HepG2 (cell line): ENCODE results near the gene CSDE1. TPM values are rescaled to one million over a fixed set of nuclear protein-coding genes. Genes with fewer than 3 reads are reported as not detected.

Experiments used
- CREB1 ChIP-seq, 2 experiments: fragments of 450-650 bp in 1 of 2; IDR thresholded peaks; 2 replicates each; pipeline ENCODE4 v1.6.1; 2016 to 2017; ENCODE audit warnings: control low read depth in 1 of 2, mild to moderate bottlenecking in 1 of 2, missing compliant biosample characterization in 1 of 2, missing genetic modification characterization in 1 of 2
- CTCF ChIP-seq: sonication (generic); formaldehyde crosslinking; IDR thresholded peaks from 2 replicates; pipeline ENCODE4 v1.5.0; 2020; ENCODE audit warnings: mild to moderate bottlenecking, missing genetic modification reagents, moderate library complexity
- ELF3 ChIP-seq: IDR thresholded peaks from 2 replicates; pipeline ENCODE4 v1.6.1; 2016; ENCODE audit warnings: missing genetic modification reagents, missing compliant biosample characterization
- ETV5 ChIP-seq: IDR thresholded peaks from 2 replicates; pipeline ENCODE4 v1.6.1; 2018; ENCODE audit warnings: missing biosample characterization, missing genetic modification reagents, inconsistent platforms, borderline replicate concordance
- FOXO4 ChIP-seq: sonication (generic); formaldehyde crosslinking; conservative IDR thresholded peaks from 2 replicates; pipeline ENCODE4 v1.8.1; 2023; ENCODE audit warnings: missing genetic modification reagents
- GMEB1 ChIP-seq: sonication (generic); formaldehyde crosslinking; IDR thresholded peaks from 2 replicates; pipeline ENCODE4 v1.5.1; 2020; ENCODE audit warnings: missing genetic modification reagents, mild to moderate bottlenecking, borderline replicate concordance
- HOMEZ ChIP-seq: IDR thresholded peaks from 2 replicates; pipeline ENCODE4 v1.6.1; 2016; ENCODE audit warnings: low read depth
- JARID2 ChIP-seq: sonication (generic); formaldehyde crosslinking; IDR thresholded peaks from 2 replicates; pipeline ENCODE4 v1.8.1; 2023; ENCODE audit warnings: missing genetic modification reagents, inconsistent platforms; ENCODE audit not compliant: insufficient replicate concordance
- KDM5A ChIP-seq: fragments of 200-600 bp; sonication (generic); IDR thresholded peaks from 2 replicates; pipeline ENCODE4 v1.7.0; 2018; ENCODE audit warnings: antibody characterized with exemption, mild to moderate bottlenecking, low read length, borderline replicate concordance
- MAFK ChIP-seq, 2 experiments: IDR thresholded peaks in 1 of 2; conservative IDR thresholded peaks in 1 of 2; 2 replicates each; pipeline ENCODE4 v1.6.1; 2011; ENCODE audit warnings: improper control_type of control experiment in 2 of 2, low read length in 2 of 2
- NCOA5 ChIP-seq: sonication (generic); formaldehyde crosslinking; IDR thresholded peaks from 2 replicates; pipeline ENCODE4 v1.4.0; 2020; ENCODE audit warnings: missing genetic modification reagents
- POLR2AphosphoS5 ChIP-seq: IDR thresholded peaks from 2 replicates; pipeline ENCODE4 v1.6.1; 2012; ENCODE audit warnings: low read depth, low read length
- ZNF256 ChIP-seq: sonication (generic); formaldehyde crosslinking; conservative IDR thresholded peaks from 2 replicates; pipeline ENCODE4 v1.4.0; 2020; ENCODE audit warnings: missing genetic modification reagents
- ZNF34 ChIP-seq: sonication (generic); formaldehyde crosslinking; IDR thresholded peaks from 2 replicates; pipeline ENCODE4 v1.4.0; 2020; ENCODE audit warnings: mild to moderate bottlenecking, missing genetic modification reagents, borderline replicate concordance
- ZNF350 ChIP-seq: sonication (generic); formaldehyde crosslinking; IDR thresholded peaks from 2 replicates; pipeline ENCODE4 v1.4.0; 2020; ENCODE audit warnings: mild to moderate bottlenecking, low read depth, missing genetic modification reagents, borderline replicate concordance
- ZNF704 ChIP-seq: sonication (generic); formaldehyde crosslinking; IDR thresholded peaks from 2 replicates; pipeline ENCODE4 v1.8.1; 2023; ENCODE audit warnings: mild to moderate bottlenecking, inconsistent platforms, moderate library complexity, missing genetic modification reagents, borderline replicate concordance
- ZNF713 ChIP-seq: sonication (generic); formaldehyde crosslinking; IDR thresholded peaks from 2 replicates; pipeline ENCODE4 v1.4.0; 2020; ENCODE audit warnings: mild to moderate bottlenecking, missing genetic modification reagents
- ZNF768 ChIP-seq: sonication (generic); formaldehyde crosslinking; IDR thresholded peaks from 2 replicates; pipeline ENCODE4 v1.4.0; 2020; ENCODE audit warnings: missing genetic modification reagents
- ZSCAN22 ChIP-seq: sonication (generic); formaldehyde crosslinking; IDR thresholded peaks from 2 replicates; pipeline ENCODE4 v1.4.0; 2020; ENCODE audit warnings: mild to moderate bottlenecking, missing genetic modification reagents
- polyA plus RNA-seq, 8 experiments: library from polyadenylated mRNA; depleted of rRNA in 3 of 8; stranded (reverse) in 7 of 8; unstranded in 1 of 8; fragments of >200 nt; fragmentation: Illumina TruSeq in 4 of 8; extraction: Trizol in 4 of 8; gene quantifications; 2 replicates each; pipeline versions ENCODE4 v1.2.1 to v1.2.3, GENCODE V29; 2011 to 2016; ENCODE audit warnings: low read depth in 4 of 8, missing spikeins in 1 of 8, mixed read lengths in 1 of 8; ENCODE audit not compliant: insufficient read depth in 1 of 8
- total RNA-seq, 5 experiments: library from RNA; depleted of rRNA; stranded (reverse); fragments of >200 nt; fragmentation: Illumina TruSeq; extraction: Trizol; gene quantifications; 2 replicates each; pipeline ENCODE4 v1.2.3, GENCODE V29; 2016; ENCODE audit warnings: low read depth in 1 of 5

The CSDE1 gene
- total and polyA plus RNA-seq, 2 of the 13 experiments (the other 11 are each of a cell fraction or from before 2014, with no cell fraction given) = 150 to 313 TPM

GRCh38 chr1:114716304-114717170 is 41.2 kb downstream of the CSDE1 start, which contains the start of gene NRAS (continued):
- TF ChIP-seq ELF3 (CRISPR knock-in tag) (peak; percentile 35; the same call in 1 of the 2 replicates), NCOA5 (CRISPR knock-in tag) (no peak), ZNF256 (CRISPR knock-in tag) (no peak), HOMEZ (CRISPR knock-in tag) (0 out of 2 replicates have a peak, but pooled peaks have one; percentile 49), ZNF704 (0 out of 2 replicates have a peak, but pooled peaks have one; percentile 22), ZNF768 (CRISPR knock-in tag) (peak; percentile 61), CREB1 (IDR thresholded peaks at IDR 0.05) (peak; percentile 94), CREB1 (CRISPR knock-in tag; IDR thresholded peaks at IDR 0.05) (peak; percentile 99), MAFK (conservative IDR thresholded peaks at IDR 0.05 in 1 of 2, IDR thresholded peaks at IDR 0.05 in 1 of 2; ENCODE audit: low read length in 2 of 2) (no peak), POLR2AphosphoS5 (peak; percentile 91), ZNF713 (CRISPR knock-in tag) (no peak), ZNF350 (peak; percentile 81; the same call in 1 of the 2 replicates), FOXO4 (CRISPR knock-in tag) (no peak), GMEB1 (peak; percentile 79), JARID2 (CRISPR knock-in tag) (peak; percentile 28), KDM5A (peak; percentile 98), CTCF (CRISPR knock-in tag) (no peak), ETV5 (CRISPR knock-in tag) (peak; percentile 84), ZNF34 (CRISPR knock-in tag) (no peak), ZSCAN22 (CRISPR knock-in tag) (no peak)
